GDM1 (cell line): ENCODE measurements around the gene S100A9.
"Not testable (repeated sequence)": the region's sequence is repeated elsewhere in the genome, so short reads cannot be mapped to it uniquely, and the experiment has no call there.

Experiments used
- DNase-seq: peaks from one replicate; lab custom pipeline; 2025; lab: John Stamatoyannopoulos, UW

The S100A9 gene

DNA sequence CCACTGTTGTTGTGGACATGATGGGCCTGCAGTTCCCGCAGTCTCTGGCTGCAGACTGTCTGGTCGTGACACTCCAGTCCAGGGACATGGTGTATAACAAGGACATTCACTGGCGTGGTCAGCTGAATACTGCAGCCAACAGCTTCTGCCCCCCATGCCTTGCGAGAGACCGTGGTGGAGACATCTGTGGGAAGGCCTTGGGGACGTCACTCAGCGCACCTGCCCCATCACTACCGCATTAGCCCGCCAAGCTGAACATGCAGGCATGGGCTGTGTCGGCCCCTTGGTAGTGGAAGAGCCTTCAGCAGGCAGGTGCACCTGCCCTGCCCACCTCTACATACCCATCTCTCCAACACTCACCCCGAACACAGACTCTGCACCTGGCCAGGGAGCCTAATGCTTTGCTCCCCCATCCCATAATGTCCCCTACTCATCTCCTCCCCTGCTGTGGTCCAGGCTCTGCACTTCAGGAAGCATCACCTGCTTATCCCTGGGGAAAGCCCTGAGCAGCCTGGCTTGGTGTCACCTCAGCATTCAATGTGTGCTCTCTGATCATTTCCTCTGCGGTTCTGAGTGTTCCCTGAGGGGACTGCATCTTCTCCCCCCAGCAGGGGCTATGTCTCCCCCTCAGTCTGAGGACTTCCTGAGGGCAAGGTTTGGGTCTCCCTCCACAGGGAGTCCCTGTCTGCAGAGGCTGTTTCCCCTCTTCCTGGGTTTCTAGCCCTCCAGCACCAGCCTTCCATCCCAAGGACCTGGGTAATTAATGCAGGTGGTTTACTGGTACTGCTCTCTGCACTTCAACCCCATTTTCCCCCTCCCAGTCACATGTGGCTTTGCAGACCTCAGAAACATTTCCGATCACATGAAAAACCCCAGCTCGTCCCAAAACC, 12.2 kb upstream of the S100A9 start:
- no peak for DNase-seq

DNA sequence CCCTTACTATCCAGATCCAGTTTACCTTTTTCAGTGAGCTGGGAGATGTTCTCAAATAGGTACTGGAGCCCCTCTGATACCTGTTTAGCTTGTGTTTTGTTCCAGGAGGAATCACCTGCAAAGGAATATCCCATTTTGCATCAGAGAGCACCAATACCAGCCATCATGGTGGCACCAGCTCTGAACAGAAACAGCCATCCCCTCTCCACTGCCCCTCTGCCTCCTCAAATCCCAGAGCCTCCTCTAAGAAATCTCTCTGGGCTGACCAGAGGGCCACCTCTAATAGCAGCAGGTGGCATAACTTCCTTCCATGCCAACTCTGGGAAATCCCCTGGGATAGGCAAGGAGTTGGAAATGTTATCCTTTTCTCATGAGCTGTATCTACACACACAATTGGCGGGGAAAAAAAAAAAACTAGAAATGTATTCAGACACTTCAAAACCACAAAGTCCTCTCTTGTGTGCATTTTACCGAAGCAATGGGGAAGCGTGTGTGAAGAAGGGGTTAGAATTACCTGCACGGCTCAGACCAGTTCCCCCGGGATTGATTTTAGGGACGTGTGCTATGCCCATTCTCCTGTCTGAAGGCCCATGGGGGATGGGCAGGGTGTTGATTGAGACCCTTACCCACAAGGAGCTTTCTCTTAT, 11.5 kb upstream of the S100A9 start:
- no peak for DNase-seq

DNA sequence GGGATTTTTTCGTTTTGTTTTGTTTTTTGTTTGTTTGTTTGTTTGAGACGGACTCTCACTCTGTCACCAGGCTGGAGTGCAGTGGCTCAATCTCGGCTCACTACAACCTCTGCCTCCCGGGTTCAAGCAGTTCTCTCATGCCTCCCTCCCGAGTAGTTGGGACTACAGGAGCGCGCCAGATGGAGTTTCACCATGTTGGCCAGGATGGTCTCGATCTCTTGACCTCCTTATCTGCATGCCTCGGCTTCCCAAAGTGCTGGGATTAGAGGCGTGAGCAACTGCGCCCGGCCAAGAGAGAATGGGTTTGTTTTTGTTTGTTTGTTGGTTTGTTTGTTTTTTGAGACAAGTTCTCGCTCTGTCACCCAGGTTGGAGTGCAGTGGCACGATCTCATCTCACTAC, 10.6 kb upstream of the S100A9 start:
- DNase-seq: not testable (repeated sequence)

DNA sequence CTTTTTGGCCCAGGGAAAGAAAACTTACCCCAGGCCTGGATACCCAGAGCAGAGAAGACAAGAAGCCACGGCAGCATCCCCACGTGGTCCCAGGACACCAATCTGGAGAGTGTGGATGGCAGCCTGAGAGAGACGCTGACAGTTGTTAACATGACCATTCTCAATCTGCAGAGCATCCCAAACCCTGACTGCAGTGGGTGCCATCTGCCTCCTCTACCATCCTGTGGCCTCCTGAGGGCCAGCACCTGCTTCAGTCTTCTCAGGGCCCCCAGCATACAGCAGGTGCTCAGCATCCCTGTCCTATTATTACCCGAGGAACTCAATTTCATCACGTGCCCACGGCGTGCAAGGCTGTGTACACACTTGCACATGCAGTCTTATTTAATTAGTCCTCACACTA, 9.8 kb upstream of the S100A9 start:
- no peak for DNase-seq

DNA sequence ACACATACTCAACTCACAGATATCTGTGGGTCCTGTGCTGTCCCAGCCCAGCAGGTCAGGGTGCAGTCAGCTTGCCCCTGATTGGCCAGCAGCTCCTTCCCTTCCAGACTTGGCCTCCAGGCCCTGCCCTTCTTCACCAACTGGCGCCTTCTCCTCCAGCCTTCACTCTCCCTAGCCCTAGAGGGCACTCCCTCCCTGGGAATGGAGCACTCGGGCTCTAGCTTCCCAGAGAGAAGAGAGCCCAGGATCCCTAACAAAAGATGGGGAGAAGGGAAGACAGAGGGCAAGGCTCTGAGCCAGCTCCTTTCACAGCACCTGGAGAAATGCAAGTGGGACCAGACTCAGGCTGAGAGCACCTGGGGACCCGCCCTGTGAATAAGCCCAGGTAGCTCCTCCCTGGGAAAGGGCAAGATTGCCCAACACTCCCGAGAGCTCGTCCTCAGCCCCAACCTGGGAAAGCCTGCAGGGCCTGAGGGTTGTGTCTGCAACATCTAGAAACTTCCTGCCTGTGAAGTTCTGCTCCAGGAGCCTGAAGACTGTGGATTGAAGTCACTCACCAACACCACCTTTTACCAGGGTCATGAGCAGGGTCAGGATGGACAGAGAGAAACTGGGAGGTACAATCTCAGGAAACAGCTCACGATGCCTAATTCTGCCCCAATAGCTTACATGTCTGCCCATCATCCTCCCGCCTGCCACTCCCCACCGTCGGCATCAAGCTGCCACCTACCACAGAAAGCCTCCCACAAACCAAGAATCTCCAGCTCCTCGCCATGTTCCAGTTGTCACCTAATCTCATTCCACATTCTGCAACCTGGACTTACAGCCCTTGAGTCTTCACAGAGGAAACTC, 8.9 kb upstream of the S100A9 start, which contains the start of gene PGLYRP4:
PGLYRP4 (minus strand) TSS at position 331 of the 852 bp plus-strand sequence. CDS start 909 bp downstream, outside the sequence.
- DNase-seq: no peak

DNA sequence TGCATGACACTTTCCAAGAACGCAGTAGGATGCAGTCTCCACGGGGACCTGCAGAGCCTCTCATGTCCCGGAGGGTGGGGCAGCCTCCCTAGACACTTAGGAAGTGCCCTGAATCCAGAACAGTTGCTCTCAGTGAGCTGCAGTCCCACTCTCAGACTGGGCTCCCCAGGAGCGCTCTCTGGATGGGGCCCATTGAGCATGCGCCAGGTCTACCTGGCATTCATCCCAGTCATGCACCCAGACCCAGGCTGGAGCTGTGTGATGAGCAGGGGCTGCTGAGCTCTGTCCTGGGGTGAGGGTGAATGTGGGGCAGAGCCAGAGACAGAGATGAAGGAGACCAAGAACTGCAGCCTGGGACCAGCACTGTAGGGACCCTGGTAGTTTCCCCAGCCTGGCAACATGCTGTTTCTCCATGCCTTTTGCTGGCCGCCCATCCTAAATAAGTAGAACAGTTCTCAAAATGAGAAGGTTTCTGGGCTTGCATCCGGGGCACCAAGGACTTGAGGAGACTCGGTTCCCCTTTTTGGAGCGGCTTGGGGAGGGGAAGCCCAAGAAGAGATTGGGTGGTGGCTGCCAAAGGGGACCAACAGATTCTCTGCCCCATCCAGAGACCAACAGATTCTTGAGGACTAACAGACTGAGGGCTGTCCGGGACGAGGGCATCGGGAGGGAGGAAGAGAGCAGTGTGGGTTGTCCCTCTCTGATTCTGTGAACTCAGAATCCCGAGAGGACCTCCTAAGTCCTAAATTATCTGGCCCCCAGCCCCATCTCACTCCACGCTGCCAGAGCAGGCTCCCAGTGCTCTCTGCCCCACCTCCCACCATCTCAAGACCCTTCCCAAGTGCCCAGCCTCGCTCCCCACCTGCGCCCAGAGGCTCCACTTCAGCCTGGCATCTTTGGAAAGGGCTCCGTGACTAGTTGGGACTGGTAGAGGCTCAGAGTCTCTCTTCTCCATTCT, 8.0 kb upstream of the S100A9 start:
- no peak for DNase-seq

DNA sequence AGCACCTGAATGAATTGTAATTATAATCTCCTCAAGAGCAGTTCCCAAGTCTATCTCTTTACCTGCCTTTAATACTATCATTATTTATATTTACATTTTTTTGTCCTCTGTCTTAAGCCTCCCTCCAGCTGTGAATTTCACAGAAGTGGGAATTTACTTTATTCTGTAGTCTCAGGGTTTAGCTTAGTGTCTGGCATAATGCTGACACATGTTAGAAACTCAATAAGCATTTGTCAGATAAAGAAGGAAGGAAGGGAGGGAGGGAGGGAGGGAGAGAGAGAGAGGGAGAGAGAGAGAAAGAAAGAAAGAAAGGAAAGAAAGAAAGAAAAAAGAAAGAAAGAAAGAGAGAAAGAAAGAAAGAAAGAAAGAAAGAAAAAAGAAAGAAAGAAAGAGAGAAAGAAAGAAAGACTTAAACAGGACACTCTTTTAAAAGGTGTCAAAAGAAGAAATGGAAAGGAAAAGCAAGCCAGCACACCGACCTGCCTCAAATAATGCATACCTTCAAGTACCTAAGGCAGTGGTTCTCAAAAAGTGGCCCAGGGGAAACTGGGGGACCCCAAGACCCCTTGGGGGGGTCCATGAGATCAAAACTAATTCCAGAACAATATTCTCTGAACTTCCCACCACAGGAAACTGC, 7.2 kb upstream of the S100A9 start:
- DNase-seq: no peak

DNA sequence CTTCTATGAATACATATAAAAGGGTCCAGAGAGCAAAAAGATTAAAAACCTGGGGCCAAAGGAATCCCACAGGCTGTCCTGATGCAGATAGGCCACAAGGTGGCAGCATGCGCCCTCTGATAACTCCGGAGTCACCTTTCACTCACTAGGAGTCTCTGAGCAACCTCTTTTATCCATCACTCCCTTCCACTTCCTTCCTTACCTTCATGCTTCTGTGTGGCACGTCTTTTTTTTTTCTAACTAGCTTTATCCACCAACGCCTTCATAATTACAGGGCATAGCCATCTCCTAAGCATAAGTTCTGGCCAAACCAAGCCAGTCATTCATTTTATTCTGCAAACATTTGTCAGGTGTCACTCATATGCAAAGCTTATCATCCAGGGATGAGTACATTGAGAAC, 5.1 kb upstream of the S100A9 start:
- DNase-seq: peak; percentile 27

DNA sequence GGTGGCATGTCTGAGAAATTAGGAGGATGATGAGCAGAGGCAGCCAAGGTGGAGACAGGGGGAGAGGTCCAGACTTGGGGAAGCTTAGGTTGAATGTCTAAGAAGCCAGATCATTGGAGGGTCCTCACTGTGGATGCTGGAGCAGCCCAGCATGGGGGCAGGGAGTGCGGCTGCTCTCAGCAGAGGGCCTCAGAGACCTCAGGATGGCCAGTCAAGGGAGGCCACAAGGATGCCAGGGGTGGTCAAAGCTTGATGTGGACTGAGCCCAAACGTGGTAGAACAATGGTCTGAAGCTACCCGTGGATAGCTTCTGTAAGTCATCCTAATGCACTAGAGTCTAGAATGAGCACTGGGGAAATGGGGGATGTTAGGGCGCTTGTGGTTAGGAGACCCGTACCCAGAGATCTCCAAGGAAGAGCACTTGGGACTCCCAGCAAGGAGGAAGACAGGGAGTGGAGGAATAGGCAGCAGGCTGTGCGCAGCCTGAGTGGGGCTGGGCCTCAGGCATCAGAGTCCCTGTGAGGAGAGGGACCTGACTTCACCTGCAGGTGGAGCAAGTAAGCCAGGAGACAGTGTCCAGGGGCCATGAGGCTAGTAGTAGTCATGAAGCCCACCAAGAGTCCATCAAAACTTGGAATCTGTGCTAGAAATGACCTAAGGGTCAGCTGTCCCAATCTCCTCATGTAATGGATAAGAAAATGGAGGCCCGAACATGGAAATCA, 4.3 kb upstream of the S100A9 start:
- DNase-seq: no peak

DNA sequence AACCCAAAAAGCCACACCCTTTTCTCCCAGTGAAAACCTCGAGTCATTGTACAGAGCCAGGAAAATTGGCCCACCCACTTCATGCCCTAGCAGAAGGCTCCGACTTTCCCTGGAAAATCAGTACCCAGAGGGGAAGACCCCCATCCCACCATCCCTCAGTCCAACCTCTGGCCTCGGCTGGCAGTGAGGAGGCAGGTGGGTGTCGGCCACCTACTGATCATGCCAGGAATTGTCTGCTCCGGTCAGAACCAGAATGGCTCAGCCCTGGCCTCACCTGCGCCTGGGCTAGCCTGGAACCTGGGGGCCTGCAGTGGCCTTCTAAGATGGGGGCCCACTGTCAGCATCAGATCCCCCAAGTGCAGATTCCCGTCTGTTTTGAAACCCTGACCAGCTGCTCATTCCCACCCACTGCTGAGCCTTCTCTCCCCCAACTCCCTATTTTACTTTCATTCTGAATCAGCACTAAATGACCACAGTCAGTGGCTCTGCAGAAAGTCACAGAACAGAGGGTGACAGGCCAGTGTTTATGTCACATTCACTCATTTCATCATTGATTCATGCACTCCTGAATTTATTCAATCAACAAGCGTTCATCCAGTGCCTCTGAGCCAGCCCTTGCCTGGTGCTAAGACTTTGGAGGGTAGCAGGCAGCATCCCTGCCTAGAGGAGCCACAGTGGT, 3.0 kb upstream of the S100A9 start:
- DNase-seq: no peak

DNA sequence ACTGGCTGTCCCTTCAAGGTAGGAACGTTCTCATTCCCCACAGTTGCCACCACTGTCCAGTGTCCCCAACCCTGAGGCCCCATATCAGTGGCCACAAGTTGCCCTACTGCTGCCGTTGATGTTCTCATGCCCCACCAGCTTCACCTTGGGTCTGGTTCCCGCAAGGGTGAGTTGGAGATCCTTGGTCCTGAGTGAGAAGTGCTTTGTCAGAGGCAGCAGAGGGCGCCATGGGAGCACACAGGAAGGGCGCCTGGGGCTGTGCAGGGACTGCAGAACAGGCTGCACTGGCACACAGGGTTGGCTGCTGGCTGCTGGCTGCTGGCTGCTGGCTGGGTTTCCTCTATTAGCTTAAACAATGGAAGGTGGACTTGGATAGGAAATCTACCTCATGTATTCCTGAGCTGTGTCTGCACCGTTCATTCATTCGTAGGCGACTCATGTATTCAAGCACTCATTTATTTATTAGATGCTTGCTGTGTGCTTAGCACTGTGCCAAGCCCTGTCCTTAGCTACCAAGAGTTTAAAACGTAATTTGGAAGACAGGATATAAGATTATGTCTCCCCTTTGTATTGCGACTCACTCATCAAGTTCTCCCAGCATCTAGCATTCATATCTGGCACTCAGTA, 2.1 kb upstream of the S100A9 start:
- peak; percentile 72 for DNase-seq

DNA sequence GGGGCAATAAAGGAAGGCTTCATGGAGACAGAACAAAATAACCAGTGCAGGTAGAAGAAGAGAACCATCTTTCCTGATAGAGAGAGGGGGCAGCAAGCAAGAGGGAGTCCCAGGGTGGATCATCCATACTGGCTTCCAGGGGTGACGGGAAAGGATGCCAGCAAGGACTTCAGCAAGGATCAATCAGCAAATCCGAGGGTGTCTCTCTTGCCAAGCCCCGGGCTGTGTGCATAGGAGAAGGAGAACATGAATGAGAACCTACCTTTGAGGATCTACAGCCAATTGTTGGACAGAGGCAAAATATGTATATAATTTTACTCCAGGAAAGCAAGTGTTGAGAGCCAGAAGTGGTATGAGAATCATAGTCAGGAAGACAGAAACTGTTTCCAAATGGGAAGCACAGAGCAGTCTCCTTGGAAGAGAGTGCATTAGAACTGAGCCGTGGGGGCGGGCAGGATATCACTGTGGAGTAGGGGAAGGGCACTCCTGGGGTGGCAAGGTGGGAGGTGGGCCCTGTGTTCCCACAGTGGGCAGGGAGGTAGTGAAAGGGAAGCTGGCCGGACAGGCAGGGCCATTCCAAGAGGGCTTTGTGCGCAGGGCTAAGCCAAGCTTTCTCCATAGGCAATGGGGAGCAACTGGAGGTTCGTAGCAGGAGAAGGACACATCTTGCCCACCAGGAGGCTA, 1.1 kb upstream of the S100A9 start:
- DNase-seq: no peak

DNA sequence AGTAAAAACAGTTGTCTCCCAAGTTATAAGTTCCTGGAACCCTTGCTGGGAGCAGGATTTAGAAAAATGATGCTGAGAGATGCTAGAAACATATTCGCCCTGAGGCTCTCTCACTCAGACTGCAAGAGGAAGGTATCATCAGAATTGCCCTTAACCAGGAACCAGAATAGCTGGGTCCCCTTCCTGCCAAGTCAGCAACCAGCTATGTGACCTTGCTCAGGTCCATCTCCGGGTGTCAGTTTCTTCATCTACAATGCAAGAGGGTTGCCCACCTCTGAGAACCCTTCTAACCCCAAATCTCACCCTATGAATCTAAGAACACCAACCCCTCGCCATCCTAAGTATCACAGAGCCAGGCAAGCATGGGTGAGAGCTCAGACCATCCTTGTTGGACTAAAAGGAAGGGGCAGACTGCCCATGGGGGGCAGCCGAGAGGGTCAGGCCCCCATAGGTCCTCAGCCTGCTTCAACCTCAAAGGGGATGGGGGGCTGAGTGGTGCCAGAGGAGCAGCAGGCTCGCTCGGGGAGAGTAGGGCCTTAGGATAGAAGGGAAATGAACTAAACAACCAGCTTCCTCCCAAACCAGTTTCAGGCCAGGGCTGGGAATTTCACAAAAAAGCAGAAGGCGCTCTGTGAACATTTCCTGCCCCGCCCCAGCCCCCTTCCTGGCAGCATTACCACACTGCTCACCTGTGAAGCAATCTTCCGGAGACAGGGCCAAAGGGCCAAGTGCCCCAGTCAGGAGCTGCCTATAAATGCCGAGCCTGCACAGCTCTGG, 390 bp upstream of the S100A9 start:
- no peak for DNase-seq

DNA sequence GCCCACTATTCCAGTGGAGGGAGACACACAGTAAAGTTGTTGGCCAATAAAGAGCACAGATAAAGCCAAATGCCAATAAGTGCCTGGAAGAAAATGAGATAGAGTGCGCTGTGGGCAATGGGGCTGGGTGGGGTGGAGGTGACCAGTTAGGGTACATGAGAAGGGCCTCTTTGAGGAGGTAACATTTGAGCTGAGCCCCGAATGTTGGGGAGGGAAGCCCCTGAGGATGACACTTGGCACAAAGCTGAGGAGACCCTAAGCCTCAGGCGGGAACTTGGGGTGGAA, 979 bp downstream of the S100A9 start:
- no peak for DNase-seq

DNA sequence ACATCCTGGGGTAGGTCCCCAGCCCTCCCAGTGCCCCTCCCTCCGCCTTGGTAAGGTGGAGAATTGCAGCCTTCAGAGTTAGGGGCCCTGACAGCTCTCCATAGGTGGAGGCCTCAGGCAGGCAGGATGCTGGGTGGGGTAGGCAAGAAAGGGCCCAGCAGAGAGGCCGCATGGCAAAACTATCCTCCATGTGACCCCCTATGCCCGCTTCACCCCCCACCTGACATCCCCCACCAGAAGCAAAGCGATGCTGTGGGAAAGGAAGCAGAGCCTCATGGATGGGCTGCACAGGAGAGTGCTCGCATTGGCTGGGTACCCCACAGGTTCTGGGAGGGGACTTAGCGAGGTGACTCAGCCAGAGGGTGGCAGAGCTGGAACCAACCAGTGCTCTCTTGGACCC, 1.6 kb downstream of the S100A9 start:
- no peak for DNase-seq

DNA sequence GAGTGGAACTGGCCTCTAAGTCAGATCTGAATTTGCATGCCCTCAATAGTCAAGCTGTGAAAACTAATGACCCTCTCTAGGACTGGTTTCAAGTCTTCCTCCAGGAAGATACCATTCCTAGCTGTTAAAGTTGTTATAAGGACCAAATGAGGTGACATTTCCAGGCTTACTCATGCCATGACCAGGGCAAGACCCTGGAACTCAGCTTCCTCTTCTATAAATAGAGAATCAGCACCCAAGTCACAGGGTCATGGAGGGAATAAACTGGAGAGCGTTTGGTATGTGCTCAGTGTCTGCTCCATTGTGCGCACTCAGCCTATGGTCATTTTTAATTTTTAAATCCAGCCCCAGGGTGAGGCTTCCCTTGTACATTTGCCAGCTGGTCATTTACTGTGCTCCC, 2.5 kb downstream of the S100A9 start:
- DNase-seq: no peak

DNA sequence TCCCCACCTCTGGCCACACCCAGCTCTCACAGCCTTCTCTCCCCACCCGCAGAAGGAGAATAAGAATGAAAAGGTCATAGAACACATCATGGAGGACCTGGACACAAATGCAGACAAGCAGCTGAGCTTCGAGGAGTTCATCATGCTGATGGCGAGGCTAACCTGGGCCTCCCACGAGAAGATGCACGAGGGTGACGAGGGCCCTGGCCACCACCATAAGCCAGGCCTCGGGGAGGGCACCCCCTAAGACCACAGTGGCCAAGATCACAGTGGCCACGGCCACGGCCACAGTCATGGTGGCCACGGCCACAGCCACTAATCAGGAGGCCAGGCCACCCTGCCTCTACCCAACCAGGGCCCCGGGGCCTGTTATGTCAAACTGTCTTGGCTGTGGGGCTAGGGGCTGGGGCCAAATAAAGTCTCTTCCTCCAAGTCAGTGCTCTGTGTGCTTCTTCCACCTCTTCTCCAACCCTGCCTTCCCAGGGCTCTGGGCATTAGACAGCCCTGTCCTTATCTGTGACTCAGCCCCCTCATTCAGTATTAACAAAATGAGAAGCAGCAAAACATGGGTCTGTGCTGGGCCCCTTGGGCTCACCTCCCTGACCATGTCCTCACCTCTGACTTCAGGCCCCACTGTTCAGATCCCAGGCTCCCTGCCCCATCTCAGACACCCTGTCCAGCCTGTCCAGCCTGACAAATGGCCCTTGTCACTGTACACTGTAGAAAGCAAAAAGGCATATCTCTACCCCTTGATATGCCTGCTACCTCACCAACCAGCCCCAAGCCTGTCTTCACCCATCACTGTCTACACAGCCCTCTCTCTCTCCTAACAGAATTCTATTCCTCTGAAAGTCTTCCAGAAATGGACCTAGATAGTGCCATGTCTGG, 3.2 kb downstream of the S100A9 start:
- no peak for DNase-seq
